HG03354 (cell line): ENCODE data around the gene SAT2.
"Not testable (repeated sequence)": the region's sequence is repeated elsewhere in the genome, so short reads cannot be mapped to it uniquely, and the experiment has no call there.

ENCODE experiments used
- ATAC-seq: cut with Tn5 transposase; IDR thresholded peaks from one replicate; pipeline ENCODE4 v1.9.1; 2021; ENCODE audit warnings: mild to moderate bottlenecking; ENCODE audit not compliant: unreplicated experiment, poor library complexity, severe bottlenecking

SAT2 gene

GRCh38 chr17:7627250-7628121, at the start of gene SAT2:
Gene SAT2 (minus strand): TSS chr17:7627821. CDS start chr17:7627635, 186 bp downstream.
- peak; percentile 93 for ATAC-seq

DNA sequence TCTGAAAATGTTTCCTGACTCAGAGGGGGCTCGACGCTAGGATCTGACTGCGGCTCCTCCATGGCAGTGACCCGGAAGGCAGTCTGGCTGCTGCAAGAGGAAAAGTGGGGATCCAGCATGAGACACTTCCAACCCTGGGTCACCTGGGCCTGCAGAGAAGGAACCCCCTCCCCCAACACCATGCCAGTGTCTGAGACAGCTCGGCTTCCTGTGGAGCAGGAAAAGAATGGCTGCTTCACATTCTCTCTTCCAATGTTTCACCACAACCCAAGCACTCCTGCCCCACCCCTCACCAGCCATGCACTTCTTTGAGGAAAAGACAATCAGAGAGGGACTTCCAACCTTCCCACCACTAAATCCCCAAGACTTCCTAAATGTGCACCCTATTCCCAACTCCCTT, 48.9 kb upstream of the SAT2 start:
- no peak for ATAC-seq

DNA sequence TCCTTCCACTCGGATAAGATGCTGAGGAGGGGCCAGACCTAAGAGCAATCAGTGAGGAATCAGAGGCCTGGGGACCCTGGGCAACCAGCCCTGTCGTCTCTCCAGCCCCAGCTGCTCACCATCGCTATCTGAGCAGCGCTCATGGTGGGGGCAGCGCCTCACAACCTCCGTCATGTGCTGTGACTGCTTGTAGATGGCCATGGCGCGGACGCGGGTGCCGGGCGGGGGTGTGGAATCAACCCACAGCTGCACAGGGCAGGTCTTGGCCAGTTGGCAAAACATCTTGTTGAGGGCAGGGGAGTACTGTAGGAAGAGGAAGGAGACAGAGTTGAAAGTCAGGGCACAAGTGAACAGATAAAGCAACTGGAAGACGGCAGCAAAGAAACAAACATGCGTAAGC, 47.3 kb upstream of the SAT2 start:
- no peak for ATAC-seq

DNA sequence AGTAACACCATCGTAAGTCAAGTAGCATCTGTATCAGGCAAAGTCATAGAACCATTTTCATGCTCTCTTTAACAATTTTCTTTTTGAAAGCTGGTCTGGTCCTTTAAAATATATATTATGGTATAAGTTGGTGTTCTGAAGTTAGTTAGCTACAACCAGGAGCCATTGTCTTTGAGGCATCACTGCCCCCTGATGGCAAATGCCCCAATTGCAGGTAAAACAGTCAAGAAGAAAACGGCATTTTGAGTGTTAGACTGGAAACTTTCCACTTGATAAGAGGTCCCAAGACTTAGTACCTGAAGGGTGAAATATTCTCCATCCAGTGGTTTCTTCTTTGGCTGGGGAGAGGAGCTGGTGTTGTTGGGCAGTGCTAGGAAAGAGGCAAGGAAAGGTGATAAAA, 45.6 kb upstream of the SAT2 start:
- ATAC-seq, result no peak

- no peak for ATAC-seq
Measured at GRCh38 chr17:7668482-7668881, 40.9 kb upstream of the SAT2 start.

DNA sequence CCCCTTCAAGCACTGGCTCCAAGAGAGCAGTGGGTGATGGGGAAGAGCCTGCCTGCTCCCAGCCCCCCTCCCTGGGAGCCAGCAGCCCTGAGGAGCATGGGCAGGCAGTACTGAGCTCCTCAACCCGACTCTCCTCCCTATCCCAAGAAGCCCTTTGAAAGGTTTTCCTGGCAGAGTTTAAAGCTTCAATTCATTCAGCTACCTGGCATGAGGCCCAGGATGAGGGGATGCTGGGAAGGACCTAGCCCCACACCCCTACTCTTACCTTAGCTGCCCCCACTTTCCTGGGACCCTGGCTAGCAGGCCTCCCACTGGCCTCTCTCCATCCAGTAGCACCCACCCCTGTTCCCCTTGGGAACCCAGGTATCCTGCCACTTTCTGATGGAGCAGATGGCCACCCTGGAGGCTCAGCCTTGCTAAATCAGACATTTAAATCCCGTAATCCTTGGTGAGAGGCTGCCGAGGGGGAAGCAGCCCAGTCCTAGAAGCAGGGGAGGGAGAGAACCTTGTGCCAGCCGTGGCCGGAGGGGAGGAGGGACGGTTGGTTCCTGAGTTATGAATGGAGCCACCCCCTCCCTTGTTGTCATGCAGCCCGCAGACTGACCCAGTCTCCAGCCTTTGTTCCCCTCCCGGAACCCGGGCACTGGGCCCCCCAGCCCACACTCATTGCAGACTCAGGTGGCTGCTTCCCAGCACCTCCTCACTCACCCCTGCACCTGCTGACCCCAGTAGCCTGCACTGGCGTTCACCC, 40.2 kb upstream of the SAT2 start:
- ATAC-seq, result no peak

DNA sequence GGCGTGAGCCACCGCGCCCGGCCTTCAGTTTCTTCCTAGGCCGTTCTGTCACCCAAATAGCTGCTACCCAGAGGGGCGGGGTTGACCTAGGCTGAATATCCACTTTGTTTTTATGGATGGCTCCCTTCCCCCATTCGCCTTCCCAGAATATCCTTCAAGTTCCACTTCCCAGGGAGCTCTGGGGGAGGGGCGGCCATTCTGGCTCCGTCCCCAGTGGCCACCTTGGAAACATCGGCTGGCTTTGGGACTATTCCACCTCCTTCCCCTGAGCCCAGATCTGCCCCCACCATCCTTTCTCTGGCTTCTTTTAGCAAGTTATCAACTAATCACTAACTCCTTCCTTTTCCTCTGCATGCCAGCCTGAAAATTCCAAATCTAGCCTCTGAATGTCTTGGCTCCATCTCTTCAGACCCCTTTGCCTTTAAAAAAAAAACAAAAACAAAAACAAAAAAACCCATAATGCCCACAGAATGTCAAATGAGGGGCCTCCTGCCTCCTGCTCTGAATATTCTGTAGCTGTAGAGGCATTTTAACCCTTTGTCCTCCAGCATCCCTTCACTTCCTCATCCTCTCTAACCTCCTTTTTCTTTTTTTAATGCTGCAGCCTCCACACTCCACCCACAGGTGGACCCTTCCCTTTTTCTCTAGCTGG, 29.5 kb upstream of the SAT2 start:
- no peak for ATAC-seq

- ATAC-seq, result no peak
Measured at GRCh38 chr17:7655541-7655840, 27.9 kb upstream of the SAT2 start.

GRCh38 chr17:7654832-7655540, 27.4 kb upstream of the SAT2 start:
- ATAC-seq, result no peak

GRCh38 chr17:7652388-7653356, 25.1 kb upstream of the SAT2 start:
- no peak for ATAC-seq

DNA sequence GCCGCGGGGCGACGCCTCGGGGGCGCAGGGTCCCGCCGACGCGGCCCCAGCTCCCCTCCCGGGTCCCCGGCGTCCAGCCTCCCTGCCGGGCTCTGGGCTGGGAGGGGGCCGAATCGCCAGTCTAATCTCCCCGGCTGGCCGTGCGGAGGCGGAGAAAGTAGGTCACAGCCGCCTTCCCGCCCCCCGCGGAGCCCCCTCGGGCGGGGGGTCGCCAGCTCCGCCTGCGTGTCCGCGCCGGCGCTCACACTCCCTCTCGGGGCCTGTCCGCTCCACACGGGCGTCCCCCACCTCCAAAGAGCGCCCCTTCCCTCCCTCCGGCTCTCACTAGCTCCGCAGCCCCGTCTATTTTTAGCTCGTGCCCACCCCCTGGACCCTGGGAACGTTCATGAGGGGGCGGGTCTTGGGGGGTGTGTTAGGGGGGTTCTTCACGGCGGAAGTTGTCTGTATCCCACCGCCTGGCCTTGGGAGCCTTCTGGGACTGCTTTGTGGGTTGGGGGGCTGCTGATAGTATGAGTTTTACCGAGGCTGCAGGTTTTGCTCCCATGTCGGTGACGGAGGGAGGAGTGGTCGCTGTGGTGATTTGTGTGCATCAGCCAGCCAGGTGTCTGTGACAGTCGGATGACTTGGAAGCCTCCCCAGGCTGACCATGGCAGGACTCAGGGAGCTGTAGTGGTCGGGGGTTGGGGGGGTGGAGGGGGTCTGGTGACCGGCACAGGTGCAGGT, 24.2 kb upstream of the SAT2 start:
- no peak for ATAC-seq

GRCh38 chr17:7651097-7651664, 23.6 kb upstream of the SAT2 start:
- ATAC-seq, result no peak

GRCh38 chr17:7650509-7651096, 23.0 kb upstream of the SAT2 start, which contains the start of gene ATP1B2:
Gene ATP1B2 (plus strand): TSS chr17:7650926. CDS start chr17:7651519, 593 bp downstream.
- ATAC-seq, result no peak

DNA sequence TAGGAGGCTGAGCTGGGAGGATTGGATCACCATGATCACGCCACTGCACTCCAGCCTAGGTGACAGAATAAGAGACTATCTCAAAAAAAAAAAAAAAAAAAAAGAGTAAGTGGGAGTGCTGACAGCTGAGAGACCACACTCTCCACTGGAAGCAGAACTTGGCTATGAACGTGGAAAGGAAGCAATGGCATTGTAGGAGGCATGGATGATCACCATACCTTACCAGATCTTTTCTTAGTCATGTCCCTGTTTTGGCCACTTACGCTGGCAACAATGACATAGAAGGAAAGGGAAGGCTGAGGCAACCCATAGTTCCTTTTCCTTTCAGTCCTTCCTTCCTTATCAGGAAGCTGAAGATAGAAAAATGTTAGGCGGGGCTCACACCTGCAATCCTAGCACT, 19.4 kb upstream of the SAT2 start:
- no peak for ATAC-seq

DNA sequence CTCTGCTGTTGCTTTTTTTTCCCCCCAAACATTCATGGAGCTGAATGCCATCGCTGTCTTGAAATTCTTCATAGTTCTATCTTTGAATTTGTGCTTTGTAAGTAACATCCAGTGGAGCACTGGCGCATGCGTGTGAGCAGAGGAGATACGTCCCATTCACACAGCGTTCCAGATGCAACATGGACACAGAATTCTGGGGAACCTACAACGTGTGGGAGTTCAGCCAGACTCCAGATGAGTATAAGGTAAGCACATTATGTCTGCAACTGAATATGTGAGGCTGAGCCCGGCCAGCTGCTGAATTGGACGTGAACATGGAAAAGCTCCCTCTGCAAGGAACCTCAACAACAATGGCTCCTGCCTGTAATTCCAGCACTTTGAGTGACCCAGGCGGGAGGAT, 18.8 kb upstream of the SAT2 start:
- no peak for ATAC-seq

- ATAC-seq, result no peak
Measured at GRCh38 chr17:7644775-7645174, 17.2 kb upstream of the SAT2 start.

GRCh38 chr17:7641635-7642034, 14.0 kb upstream of the SAT2 start:
- not testable (repeated sequence) for ATAC-seq

- ATAC-seq, result no peak
Measured at GRCh38 chr17:7640783-7641182, 13.2 kb upstream of the SAT2 start.
